GM19239 (cell line): ENCODE results near the gene CAPN10.
"Not testable (repeated sequence)": the region's sequence is repeated elsewhere in the genome, so short reads cannot be mapped to it uniquely, and the experiment has no call there.

Experiments
- DNase-seq: peaks from one replicate; pipeline ENCODE4 v3.0.0; 2011; ENCODE audit warnings: low spot score; ENCODE audit not compliant: insufficient read length
- FAIRE-seq: peaks from 2 replicates; lab custom pipeline; 2011; peaks lifted over from hg19 to GRCh38; lab: Jason Lieb, UNC

Gene CAPN10

DNA sequence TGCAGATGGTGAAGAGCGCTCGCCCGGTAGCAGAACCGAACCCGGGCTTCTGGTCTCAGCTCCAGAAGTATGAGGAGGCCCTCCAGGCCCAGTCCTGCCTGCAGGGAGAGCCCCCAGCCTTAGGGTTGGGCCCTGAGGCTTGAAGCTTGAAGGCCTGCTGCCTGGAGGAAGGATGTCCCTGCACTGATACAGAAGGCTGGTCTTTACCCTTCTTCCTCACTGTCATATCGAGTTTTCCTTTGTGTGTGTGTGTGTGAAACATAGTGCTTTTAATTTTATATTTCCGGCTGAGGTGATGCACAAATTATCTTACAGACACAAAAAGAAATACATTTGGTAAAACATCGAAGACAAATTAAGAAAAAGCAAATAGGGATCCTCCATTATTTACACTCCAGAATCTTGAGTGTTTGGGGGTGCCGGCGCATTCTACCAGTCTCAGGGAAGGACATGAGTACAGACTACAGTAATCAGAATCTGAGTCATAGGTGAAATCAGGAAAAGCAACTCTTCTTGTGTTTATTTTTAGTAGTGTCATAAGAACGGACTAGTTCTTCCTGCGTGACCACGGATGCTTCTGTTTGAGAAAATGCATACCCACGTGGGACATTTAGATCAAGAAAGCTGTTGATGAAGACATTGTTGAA lies 25.1 kb upstream of the CAPN10 start:
- no peak for DNase-seq
- peak; percentile 76 for FAIRE-seq

DNA sequence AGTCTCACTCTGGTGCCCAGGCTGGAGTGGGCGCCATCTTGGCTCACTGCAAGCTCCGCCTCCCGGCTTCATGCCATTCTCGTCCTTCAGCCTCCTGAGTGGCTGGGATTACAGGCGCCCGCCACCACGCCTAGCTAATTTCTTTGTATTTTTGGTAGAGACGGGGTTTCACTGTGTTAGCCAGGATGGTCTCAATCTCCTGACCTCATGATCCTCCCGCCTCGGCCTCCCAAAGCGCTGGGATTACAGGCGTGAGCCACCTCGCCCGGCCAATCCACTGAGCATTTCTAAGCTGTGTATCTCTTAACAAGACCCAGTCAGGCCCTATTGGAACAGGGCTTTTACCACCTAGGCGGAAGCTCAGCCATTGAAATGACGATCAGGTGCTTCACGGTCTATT lies 23.3 kb upstream of the CAPN10 start:
- not testable (repeated sequence) for DNase-seq, FAIRE-seq

DNA sequence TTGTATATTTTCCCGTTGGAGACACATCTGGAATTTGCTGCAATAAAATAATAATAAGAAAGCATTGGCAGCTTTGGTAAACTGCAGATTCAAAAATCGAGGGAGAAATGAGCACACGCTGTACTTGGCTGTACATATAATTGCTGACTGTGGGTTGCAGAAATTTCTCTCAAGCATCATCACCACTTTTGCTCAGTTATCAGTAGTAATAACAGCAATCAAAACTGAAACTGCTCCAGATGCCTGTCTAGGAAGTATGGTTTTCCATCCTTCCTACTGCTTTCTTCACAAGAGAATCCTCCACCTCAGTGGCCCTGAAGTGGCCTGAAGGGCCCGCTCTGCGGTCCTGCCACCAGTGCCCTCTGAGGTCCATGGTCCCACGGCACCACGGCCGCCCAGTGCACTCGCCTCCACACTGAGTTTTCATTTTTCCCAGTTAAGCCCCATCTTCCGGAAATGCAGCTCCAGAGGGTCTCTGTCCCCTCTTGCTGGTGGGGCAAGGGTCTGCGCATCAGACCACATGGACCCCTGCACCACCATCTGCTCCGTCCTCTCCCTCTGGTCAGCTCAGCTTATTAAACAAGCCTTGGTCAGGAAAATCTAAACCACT lies 22.5 kb upstream of the CAPN10 start:
- FAIRE-seq: no peak
- no peak for DNase-seq

GRCh38 chr2:240564561-240565332 lies 21.8 kb upstream of the CAPN10 start:
- no peak for FAIRE-seq
- DNase-seq: no peak

- FAIRE-seq (peak; percentile 93), DNase-seq (peak; percentile 62)
These were observed 21.0 kb upstream of the CAPN10 start for GRCh38 chr2:240565333-240566202.

DNA sequence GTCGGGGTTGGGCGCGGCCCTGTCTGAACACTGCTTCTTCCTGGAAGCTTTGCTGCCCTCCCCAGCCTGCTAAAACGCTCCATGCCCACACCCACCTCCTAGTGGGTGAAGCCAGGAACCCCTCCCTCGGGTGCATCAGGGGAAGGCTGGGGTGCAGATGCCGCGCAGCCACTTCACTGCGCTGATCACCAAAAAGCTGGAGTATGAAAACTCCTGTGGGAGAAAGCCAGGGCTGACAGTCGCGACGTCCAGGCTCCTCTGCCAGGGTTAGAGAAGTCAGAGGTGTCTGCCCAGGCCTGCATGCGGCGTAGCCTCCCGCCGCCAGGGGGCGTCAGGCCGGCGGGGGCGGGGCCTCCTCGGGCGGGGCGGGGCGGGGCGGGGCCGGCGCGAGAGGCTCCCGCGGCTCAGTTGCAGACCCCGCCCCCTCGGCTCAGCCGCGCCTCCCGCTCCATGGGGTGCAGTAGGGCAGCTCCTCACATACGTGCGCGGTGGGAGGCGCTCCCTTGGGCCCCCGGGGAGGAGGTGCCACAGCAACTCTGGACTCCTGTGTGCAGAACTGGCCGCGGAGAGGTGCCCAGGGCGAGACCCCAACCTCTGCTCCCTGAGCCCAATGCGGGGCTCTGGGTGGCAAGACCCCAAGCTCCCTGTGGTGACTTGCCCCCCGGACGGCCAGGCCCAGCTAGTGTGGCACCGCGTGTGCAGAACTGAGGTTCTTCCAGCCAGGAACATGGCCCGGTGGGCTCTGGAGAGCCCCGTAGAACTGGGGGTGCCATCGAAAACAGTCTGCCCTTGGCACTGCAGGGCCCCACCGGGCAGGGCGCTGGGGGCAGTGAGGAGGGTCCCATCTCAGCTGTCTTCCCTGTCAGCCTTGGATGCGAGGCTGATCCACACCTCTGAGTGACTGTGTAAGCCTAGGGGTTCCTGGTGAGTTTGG lies 20.1 kb upstream of the CAPN10 start:
- peak; percentile 70 for FAIRE-seq

GRCh38 chr2:240567137-240567871 lies 19.2 kb upstream of the CAPN10 start:
- FAIRE-seq: peak; percentile 33
- DNase-seq: no peak

More for the DNA sequence above, 20.1 kb upstream of the CAPN10 start:
- peak; percentile 80 for DNase-seq

DNA sequence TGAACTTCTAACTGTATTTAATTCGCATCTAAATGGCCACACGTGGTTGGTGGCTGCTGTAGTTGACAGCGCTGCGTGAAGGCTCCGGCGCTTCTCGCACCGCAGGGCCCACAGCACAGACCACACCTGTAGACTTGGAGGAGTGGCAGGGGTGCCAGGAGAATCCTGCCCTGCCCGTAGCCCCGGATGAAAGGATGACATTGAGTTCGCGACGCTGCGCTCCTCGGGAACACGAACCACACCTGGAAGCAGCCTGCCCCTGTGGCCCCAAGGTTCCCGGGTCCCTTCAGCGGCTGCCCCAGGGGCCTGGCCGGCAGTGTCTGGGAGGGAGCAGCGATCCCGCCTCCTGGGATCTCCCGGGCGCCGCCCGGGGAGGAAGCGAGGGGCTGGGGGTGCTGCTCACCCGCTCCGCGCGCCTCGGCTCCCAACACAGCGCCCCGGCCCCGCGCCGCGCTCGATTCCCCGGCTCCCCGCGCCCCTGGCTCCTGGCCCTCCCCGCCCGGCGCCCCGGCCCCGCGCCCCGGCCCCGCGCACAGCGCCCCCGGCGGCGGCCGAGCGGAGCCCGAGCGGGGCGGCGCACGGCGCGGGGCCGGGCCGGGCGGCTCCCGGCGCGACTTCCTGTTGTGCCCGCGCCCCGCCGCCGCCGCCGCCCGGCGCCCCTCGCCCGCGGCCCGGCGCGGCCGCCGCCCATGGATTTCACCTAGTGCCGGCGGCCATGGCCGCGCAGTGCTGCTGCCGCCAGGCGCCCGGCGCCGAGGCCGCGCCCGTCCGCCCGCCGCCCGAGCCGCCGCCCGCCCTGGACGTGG lies 18.5 kb upstream of the CAPN10 start, which contains the start of gene RNPEPL1:
TSS of gene RNPEPL1 (plus strand) at position 613 of the 806 bp plus-strand sequence. CDS start at position 716, 103 bp downstream.
- no peak for FAIRE-seq

DNA sequence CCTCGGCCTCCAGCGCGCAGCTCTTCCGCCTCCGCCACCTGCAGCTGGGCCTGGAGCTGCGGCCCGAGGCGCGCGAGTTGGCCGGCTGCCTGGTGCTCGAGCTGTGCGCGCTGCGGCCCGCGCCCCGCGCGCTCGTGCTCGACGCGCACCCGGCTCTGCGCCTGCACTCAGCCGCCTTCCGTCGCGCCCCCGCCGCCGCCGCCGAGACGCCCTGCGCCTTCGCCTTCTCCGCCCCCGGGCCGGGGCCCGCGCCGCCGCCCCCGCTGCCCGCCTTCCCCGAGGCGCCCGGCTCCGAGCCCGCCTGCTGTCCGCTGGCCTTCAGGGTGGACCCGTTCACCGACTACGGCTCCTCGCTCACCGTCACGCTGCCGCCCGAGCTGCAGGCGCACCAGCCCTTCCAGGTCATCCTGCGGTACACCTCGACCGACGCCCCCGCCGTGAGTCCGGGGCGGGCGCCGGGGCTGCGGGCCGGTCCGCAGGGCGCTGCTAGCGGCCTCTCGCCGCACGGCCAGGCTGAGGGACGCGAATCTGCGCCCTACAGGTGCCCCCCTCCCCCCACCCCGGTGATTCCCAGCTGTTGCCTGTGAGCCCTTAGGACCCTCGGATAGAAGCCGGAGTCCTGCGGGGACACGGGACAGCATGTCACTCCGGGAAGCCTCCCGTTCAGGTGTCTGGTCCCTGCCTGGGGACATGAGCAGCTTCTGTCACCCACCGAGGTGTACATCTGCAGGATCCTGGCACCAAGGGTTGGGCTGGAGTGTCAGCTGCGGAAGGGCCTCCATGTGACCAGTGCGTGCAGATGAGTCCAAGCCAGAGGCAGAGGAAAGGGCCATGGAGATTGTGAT lies 17.6 kb upstream of the CAPN10 start:
- DNase-seq: peak; percentile 66

More for the DNA sequence above, 18.5 kb upstream of the CAPN10 start, which contains the start of gene RNPEPL1:
- DNase-seq: peak; percentile 56

GRCh38 chr2:240569523-240569997 lies 17.0 kb upstream of the CAPN10 start:
- DNase-seq (no peak), FAIRE-seq (peak; percentile 33)

More for the DNA sequence above, 17.6 kb upstream of the CAPN10 start:
- FAIRE-seq: no peak

DNA sequence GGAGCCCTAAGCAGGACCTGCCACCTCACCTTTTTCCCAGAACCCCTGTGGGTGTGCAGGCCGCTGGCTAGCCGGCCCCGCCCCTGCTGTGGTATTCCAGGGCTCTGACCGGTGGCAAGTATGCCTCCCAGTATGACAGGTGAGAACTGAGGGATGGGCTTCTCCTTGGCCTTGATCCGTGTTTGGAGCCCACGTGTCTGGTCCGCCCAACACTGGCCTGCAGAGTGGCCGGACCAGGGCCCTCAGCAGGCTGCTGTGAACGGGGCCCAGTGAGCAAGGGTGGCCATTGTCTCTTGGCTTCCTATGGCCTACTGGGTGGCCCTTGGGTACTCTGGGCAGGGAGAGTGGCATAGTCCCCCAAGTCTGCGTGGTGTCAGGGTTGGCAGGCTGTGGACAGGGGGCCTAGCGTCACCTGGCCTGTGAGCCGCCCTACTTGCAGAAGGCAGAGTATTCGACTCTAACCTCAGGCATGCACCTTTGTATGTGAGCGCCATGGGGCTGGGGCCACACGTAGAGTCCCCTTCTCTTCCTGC lies 16.5 kb upstream of the CAPN10 start:
- FAIRE-seq: no peak
- DNase-seq: no peak

DNA sequence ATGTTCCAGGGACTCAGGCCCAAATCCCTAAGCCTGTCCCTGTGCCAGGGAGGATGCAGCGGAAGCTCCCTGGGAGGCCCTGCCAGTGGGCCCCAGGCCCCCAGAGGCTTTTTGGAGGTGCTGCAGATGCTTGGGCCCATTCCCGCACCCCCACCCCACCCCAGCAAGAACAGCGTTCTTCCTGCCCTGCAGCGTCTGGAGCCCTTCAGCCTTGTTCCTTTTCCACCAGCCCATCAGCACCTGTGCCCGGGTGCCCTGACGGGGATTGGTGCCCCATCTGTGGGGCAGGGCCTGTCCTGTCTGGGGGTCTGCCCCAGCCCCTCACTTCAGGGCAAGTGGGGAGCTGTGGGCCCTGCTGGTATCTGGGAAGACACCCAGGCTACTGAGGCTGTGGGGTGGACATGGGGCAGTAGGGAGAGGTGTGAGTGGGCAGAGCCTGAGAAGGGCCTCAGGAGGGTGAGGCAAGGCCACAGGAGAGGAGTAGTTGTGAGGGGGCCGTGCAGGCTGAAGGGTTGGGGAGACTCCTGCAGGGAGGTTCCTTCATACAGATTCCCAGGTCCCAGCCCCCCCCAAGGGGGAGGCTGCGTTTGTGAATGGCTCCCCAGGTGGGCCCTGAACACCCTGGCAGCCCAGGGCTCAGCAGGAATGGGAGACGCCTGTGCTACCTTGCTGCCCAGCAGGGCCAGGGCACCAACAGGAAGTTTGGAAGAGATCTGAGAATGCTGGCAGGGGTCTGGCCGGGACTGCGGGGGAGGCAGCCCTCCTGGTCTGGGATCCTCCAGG lies 15.8 kb upstream of the CAPN10 start:
- DNase-seq: no peak
- FAIRE-seq: no peak

GRCh38 chr2:240571314-240571973 lies 15.1 kb upstream of the CAPN10 start:
- DNase-seq (no peak), FAIRE-seq (no peak)

- no peak for FAIRE-seq
- DNase-seq: no peak
These were observed 14.1 kb upstream of the CAPN10 start for GRCh38 chr2:240572141-240573031.
